ENCODE data around the gene INSR.

INSR gene

DNA sequence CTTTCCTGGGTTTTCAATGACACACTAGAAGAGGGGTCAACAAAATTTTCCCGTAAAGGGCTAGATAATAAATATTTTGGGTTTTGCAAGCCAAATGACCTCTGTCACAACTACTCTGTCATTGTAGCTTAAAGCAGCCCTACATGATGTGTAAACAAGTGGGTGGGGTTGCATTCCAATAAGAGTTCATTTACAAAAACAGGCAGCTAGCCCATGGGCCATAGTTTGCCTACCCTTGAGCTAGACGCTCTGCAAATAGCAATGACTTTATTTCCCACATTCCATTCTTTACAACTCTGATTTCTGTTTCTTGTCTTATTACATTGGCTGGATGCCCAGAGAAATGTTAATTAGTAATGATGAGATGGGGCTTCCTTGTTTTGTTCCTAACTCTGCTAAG, 148.7 kb downstream of the INSR start:
- no peak for TF ChIP-seq JUND (IDR thresholded peaks at IDR 0.05; ENCODE audit: low read depth)
- in situ Hi-C loops (cut with HindIII; ENCODE audit: low pct_unique_long_range_greater_than_20kb, low sequenced_read_pairs): no loop called here
- peak in 1 of 2 experiments; percentile 63 for DNase-seq (ENCODE audit: low read depth in 1 of 2, low spot score in 1 of 2)

DNA sequence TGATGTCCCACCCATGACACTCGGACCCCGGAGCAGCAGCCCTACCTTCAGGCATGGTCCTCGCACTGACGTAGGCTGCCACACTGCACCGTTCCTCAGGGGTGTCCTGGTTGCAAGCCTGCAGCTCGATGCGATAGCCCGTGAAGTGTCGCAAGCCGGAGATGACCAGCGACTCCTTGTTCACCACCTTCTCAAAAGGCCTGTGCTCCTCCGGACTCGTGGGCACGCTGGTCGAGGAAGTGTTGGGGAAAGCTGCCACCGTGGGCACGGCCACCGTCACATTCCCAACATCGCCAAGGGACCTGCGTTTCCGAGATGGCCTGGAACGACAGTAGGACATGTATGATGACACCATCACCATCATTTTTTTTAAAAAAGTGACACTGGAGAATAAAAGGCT, 151.4 kb downstream of the INSR start:
- DNase-seq (ENCODE audit: low read depth in 1 of 2, low spot score in 1 of 2): no peak
- in situ Hi-C loops (cut with HindIII; ENCODE audit: low pct_unique_long_range_greater_than_20kb, low sequenced_read_pairs): no loop called here
- TF ChIP-seq JUND (IDR thresholded peaks at IDR 0.05; ENCODE audit: low read depth): no peak

DNA sequence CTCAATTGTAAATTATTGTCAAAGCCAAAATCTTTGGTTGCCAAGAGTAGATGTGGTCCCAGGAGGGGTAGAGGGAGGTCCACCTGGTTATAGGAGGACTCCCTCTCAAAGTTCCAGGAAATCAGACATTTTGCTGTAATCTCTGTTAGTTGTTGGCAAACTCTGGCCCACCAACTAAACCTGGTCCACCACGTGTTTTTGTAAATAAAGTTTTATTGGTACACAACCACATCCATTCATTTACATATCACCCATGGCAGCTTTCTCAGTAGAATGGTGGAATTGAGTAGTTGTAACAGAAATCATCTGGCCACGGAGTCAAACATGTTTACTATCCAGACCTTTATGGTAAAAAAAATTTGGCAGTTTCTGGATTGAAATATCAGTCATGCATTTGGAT, 154.1 kb downstream of the INSR start:
- in situ Hi-C loops (cut with HindIII; ENCODE audit: low pct_unique_long_range_greater_than_20kb, low sequenced_read_pairs): no loop called here
- TF ChIP-seq JUND (IDR thresholded peaks at IDR 0.05; ENCODE audit: low read depth): no peak
- DNase-seq (ENCODE audit: low read depth in 1 of 2, low spot score in 1 of 2): no peak

DNA sequence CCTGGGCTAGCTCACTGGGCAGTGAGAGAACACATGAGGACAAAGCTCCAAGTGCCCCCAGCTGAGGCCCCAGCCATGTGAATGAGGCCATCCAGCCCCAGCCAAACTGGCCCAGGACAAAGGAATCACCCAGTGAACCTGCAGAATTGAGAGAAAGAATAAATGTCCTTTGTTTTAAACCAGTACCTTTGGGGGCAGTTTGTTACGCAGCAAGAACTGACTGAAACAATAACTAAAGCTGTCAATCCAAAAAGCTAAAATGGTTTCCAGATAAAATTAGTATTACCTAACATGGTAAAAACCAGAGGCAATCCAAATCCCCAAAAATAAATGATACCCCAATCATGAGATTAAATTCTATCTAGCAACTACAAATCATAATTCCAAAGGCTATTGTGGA, 155.1 kb downstream of the INSR start:
- DNase-seq (ENCODE audit: low read depth in 1 of 2, low spot score in 1 of 2): no peak
- TF ChIP-seq JUND (IDR thresholded peaks at IDR 0.05; ENCODE audit: low read depth): no peak
- in situ Hi-C loops (cut with HindIII; ENCODE audit: low pct_unique_long_range_greater_than_20kb, low sequenced_read_pairs): no loop called here

DNA sequence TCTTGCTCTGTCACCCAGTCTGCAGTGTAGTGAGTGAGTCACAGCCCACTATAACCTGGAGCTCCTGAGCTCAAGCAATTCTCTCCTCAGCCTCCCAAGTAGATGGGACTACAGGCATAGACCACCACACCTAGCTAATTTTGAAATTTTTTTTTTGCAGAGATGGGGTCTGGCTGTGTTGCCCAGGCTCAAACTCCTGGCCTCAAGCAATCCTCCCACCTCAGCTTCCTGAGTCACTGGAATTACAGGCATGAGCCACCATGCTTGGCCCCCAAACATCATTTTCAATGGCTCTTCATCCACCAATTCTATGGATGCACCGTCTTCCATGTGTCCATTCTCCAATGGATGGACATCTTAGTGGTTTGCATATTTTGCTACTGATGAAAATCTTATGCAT, 155.8 kb downstream of the INSR start:
- in situ Hi-C loops (cut with HindIII; ENCODE audit: low pct_unique_long_range_greater_than_20kb, low sequenced_read_pairs): no loop called here
- DNase-seq (ENCODE audit: low read depth in 1 of 2, low spot score in 1 of 2): no peak
- no peak for TF ChIP-seq JUND (IDR thresholded peaks at IDR 0.05; ENCODE audit: low read depth)

DNA sequence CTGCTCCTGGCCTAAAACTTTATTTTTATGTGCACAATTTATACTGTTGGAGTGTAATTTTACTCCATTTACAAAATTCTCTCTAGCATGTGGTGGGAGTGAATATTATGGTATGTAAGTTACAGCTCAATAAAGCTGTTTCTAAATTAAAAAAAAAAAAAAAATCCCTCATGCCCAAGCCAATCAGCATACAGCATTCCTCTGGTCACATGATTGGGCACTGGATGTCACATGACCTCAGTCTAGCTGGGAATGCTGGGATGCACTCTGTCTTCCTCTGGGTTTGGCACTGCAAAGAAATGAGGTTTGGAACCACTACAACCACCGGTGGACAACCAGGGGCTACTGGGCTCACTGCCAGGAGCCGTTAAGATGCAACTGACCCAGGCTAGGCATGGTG, 157.1 kb downstream of the INSR start:
- DNase-seq (ENCODE audit: low read depth in 1 of 2, low spot score in 1 of 2): no peak
- no peak for TF ChIP-seq JUND (IDR thresholded peaks at IDR 0.05; ENCODE audit: low read depth)
- in situ Hi-C loops (cut with HindIII; ENCODE audit: low pct_unique_long_range_greater_than_20kb, low sequenced_read_pairs): no loop called here

DNA sequence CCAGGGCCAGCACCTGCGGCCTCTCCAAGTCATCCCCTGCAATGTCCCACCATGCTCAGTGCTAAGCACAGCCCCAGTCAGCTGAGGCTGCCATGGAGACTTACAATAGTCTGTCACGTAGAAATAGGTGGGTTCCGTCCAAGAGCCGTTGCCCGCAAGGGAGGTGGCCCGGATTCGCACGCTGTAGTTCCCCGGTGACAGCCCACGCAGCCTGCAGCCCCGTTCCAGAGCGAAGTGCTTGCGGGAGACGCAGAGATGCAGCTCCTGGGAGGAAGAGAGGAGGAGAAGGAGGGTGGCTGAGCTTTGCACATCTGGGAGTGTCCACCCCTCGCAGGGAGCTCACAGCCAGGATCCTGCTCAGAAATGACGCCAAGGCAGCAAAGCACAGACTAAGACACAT, 162.2 kb downstream of the INSR start:
- TF ChIP-seq JUND (IDR thresholded peaks at IDR 0.05; ENCODE audit: low read depth): no peak
- in situ Hi-C loops (cut with HindIII; ENCODE audit: low pct_unique_long_range_greater_than_20kb, low sequenced_read_pairs): no loop called here
- no peak for DNase-seq (ENCODE audit: low read depth in 1 of 2, low spot score in 1 of 2)

DNA sequence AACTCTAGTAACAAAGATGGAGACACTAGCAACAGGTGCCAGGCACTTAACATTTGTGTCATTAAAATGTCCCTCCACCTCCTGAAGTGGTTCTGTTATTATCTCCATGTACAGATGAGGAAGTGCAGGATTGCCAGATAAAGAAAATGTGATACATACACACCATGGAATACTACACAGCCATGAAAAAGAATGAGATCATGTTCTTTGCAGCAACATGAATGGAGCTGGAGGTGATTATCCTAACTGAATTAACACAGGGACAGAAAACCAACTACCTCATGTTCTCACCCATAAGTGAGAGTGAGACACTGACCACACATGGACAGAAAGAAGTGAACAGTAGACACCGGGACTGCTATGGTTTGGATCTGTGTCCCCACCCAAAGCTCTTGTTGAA, 164.2 kb downstream of the INSR start:
- DNase-seq (ENCODE audit: low read depth in 1 of 2, low spot score in 1 of 2): no peak
- in situ Hi-C loops (cut with HindIII; ENCODE audit: low pct_unique_long_range_greater_than_20kb, low sequenced_read_pairs): no loop called here
- no peak for TF ChIP-seq JUND (IDR thresholded peaks at IDR 0.05; ENCODE audit: low read depth)

DNA sequence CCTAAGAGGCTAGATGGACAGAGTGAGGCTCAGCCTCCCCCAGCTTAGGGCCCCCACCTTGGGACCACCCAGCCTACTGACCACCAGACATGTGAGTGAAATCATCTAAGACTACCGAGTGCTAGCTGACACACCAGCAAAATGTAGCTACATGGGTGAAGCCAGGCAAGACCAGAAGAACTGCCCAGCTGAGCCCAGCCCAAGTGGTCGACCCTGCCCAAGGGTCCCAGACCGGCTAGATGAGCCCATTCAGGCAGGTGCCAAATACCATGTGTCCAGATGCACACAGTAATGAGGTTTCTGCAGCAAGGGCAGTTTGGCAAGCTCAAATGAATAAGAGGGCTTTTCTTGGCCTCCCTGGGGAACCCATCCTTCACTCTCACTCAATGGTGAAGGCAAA, 168.1 kb downstream of the INSR start:
- DNase-seq (ENCODE audit: low read depth in 1 of 2, low spot score in 1 of 2): no peak
- no peak for TF ChIP-seq JUND (IDR thresholded peaks at IDR 0.05; ENCODE audit: low read depth)
- in situ Hi-C loops (cut with HindIII; ENCODE audit: low pct_unique_long_range_greater_than_20kb, low sequenced_read_pairs): no loop called here

DNA sequence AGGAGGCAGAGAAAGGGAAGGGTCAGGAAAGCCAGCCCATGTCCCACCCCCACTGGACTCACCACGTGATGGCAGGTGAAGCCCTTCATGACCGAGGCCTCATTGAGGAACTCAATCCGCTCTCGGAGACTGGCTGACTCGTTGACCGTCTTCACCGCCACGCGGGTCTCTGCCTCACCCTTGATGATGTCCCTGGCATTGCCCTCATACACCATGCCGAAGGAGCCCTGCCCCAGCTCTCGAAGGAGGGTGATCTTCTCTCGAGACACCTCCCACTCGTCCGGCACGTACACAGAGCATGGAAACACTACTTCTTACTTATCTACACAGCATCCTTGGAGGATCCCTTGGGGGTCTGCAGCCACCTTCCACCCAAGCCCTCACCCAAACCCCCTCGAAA, 169.0 kb downstream of the INSR start:
- in situ Hi-C loops (cut with HindIII; ENCODE audit: low pct_unique_long_range_greater_than_20kb, low sequenced_read_pairs): no loop called here
- no peak for TF ChIP-seq JUND (IDR thresholded peaks at IDR 0.05; ENCODE audit: low read depth)
- no peak for DNase-seq (ENCODE audit: low read depth in 1 of 2, low spot score in 1 of 2)

DNA sequence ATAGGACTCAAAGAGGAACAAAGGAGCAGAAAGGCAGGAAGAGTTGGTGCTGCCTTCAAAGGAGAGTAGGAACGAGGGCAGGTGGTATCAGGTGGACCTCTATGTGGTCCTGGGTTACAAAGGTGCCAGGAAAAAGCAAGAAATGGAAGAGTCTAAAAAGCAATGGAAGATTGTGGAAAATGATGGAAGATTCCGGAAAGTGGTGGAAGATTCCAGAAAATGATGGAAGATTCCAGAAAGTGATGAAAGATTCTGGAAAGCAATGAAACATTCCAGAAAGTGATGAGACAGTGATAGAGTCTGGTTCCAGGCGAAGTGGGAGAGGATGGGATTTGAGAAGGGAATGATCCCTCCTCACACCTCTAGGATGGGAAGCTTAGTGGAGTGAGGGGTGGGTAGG, 169.4 kb downstream of the INSR start:
- in situ Hi-C loops (cut with HindIII; ENCODE audit: low pct_unique_long_range_greater_than_20kb, low sequenced_read_pairs): no loop called here
- no peak for DNase-seq (ENCODE audit: low read depth in 1 of 2, low spot score in 1 of 2)
- no peak for TF ChIP-seq JUND (IDR thresholded peaks at IDR 0.05; ENCODE audit: low read depth)

DNA sequence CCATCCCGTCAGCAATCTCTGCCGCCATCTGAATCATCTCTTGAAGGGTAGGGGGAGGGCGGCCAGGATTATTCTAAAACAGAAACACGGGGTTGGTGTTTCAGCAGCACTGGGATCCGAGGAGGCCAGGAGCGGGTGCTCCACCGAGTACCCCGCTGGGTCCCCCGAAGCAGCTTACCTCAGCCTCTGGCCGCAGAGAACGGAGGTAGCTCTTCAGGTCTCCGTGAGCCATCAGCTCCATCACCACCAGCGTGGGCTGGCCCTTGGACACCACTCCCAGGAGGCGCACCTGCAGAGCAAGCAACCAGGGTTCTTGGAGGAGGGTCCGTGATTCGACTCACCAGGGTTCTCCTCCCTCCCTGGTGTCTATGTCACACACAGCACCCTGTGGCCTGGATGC, 171.5 kb downstream of the INSR start:
- no peak for TF ChIP-seq JUND (IDR thresholded peaks at IDR 0.05; ENCODE audit: low read depth)
- no peak for DNase-seq (ENCODE audit: low read depth in 1 of 2, low spot score in 1 of 2)
- in situ Hi-C loops (cut with HindIII; ENCODE audit: low pct_unique_long_range_greater_than_20kb, low sequenced_read_pairs): no loop called here

DNA sequence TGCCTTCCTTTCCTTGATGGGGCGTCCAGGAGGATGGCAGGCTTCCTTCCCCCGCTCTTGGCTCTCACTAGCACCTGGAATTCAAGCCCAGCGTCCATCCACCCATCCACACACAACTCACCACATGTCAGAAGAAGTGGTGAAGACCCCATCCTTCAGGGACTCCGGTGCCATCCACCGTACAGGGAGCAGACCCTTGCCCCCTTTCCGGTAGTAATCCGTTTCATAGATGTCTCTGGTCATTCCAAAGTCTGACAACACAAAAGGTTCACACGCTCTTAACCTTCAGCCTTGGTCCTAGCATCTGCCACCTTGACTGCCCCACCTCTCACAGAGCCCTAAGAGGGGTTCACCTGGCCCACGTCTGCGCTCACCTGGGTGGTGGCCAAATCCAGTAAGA, 173.7 kb downstream of the INSR start:
- in situ Hi-C loops (cut with HindIII; ENCODE audit: low pct_unique_long_range_greater_than_20kb, low sequenced_read_pairs): no loop called here
- DNase-seq (ENCODE audit: low read depth in 1 of 2, low spot score in 1 of 2): no peak

DNA sequence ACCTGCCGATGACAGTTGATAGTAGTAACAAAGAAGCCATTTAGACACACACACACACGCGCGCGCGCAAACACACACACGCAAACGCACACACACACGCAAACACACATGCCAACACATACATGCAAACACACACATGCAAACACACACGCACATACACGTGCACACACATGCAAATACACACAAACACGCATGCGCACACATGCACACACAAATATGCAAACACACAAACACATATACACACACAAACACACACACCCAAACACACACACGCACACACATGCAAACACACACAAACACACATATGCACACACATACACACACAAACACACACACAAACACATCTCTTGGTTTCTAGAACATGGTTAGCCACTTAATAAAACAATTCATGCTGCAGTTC, 174.6 kb downstream of the INSR start:
- in situ Hi-C loops (cut with HindIII; ENCODE audit: low pct_unique_long_range_greater_than_20kb, low sequenced_read_pairs): no loop called here
- no peak for TF ChIP-seq JUND (IDR thresholded peaks at IDR 0.05; ENCODE audit: low read depth)
- DNase-seq (ENCODE audit: low read depth in 1 of 2, low spot score in 1 of 2): no peak

More for the DNA sequence above, 173.7 kb downstream of the INSR start:
- TF ChIP-seq JUND (IDR thresholded peaks at IDR 0.05; ENCODE audit: low read depth): no peak

DNA sequence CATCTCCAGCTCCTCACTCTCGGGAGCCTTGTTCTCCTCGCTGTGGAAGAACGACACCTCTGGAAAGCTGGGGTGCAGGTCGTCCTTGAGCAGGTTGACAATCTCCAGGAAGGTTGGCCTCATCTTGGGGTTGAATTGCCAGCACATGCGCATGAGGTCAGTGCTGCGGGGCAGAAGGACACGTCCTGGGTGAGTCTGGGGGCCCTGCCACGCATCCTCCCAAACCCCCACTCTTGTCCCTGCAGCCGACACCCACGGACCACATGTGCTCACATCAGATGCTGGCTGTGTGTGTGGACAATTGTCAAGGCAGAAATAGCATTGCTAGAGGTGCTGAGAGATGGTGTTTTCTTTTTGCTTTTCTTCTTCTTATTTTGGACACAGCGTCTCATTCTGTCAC, 177.0 kb downstream of the INSR start:
- in situ Hi-C loops (cut with HindIII; ENCODE audit: low pct_unique_long_range_greater_than_20kb, low sequenced_read_pairs): no loop called here
- no peak for TF ChIP-seq JUND (IDR thresholded peaks at IDR 0.05; ENCODE audit: low read depth)
- no peak for DNase-seq (ENCODE audit: low read depth in 1 of 2, low spot score in 1 of 2)
